Measurements from ENCODE around the gene OXA1L.

OXA1L gene

GRCh38 chr14:22813145-22813544 is 46.7 kb downstream of the OXA1L start:
- FAIRE-seq: no peak
- TF ChIP-seq, protein P1, sequence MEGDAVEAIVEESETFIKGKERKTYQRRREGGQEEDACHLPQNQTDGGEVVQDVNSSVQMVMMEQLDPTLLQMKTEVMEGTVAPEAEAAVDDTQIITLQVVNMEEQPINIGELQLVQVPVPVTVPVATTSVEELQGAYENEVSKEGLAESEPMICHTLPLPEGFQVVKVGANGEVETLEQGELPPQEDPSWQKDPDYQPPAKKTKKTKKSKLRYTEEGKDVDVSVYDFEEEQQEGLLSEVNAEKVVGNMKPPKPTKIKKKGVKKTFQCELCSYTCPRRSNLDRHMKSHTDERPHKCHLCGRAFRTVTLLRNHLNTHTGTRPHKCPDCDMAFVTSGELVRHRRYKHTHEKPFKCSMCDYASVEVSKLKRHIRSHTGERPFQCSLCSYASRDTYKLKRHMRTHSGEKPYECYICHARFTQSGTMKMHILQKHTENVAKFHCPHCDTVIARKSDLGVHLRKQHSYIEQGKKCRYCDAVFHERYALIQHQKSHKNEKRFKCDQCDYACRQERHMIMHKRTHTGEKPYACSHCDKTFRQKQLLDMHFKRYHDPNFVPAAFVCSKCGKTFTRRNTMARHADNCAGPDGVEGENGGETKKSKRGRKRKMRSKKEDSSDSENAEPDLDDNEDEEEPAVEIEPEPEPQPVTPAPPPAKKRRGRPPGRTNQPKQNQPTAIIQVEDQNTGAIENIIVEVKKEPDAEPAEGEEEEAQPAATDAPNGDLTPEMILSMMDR (IDR thresholded peaks at IDR 0.05; ENCODE audit: insufficient read depth, missing control alignments): no peak
- no peak for DNase-seq (ENCODE audit: insufficient read length, low spot score)

- DNase-seq (ENCODE audit: insufficient read length, low spot score) (no peak), FAIRE-seq (no peak)
- TF ChIP-seq, protein P1 (IDR thresholded peaks at IDR 0.05; ENCODE audit: insufficient read depth, missing control alignments): no peak
Measured at GRCh38 chr14:22814373-22814772, 47.9 kb downstream of the OXA1L start.

GRCh38 chr14:22814941-22815713 is 48.6 kb downstream of the OXA1L start, which contains the start of gene SLC7A7:
SLC7A7 (minus strand) TSS chr14:22815435; CDS start chr14:22813398, 2,037 bp downstream.
- DNase-seq (ENCODE audit: insufficient read length, low spot score) (no peak), FAIRE-seq (no peak)
- TF ChIP-seq, protein P1 (IDR thresholded peaks at IDR 0.05; ENCODE audit: insufficient read depth, missing control alignments): no peak

DNA sequence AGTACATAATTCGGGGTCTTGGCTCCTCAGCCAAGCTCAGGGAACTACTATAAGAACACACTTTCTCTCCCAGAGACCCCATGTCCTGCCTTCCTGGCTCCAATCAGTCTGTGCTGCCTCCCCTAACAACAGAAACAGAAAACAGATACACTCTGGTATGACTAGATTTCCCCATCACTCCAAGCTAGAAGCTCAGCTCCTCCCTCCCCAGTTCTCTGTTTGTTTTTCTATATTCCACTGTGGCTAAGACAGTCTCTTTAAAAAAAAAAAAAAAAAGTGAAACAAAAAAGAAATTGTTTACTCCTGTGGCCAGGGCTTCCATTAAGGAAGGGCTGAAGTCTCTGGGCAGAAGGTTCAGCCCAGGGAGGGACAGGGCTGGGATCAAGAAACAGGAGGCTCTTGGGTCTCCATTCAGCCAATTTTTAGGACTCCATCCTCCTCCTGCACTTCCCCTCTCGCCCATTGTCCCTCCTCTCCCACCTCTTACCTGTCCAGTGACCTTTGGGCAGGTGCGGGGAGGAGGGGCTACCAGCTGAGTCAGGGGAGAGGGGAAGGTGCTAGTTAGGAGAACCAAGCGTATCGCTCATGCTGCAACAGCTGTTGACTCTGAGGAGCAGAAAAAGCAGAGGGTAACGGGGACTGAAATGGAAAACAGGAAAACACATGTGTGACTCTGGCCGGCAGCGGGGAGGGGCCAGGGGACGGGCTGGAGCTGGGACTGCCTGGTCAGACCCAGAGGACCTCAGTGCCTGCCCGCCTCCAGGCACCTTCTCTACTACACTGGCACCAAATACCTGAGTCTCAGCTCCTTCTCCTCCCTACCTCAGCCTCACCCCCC is 52.9 kb downstream of the OXA1L start:
- no peak for DNase-seq (ENCODE audit: insufficient read length, low spot score)
- no peak for FAIRE-seq

DNA sequence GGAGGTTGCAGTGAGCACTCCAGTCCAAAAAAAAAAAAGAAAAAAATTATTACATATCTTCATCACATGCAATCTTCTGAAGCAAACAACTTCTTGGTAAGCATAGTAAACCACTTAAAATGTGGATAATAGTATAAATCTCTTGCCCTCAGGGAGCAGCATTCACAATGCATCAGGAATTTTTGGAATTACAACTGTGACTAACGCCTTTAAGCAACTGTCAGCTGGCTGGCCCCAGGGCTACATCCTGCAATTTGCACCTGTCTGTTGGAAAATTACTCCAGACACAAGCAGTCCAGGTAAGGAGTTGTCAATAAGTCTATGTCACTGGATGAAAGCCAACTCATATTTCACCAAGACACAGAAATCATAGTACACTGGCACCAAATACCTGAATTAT is 54.2 kb downstream of the OXA1L start:
- no peak for DNase-seq (ENCODE audit: insufficient read length, low spot score)
- FAIRE-seq: no peak
- TF ChIP-seq, protein P1 (IDR thresholded peaks at IDR 0.05; ENCODE audit: insufficient read depth, missing control alignments): no peak

More for the DNA sequence above, 52.9 kb downstream of the OXA1L start:
- TF ChIP-seq, protein P1 (IDR thresholded peaks at IDR 0.05; ENCODE audit: insufficient read depth, missing control alignments): no peak

DNA sequence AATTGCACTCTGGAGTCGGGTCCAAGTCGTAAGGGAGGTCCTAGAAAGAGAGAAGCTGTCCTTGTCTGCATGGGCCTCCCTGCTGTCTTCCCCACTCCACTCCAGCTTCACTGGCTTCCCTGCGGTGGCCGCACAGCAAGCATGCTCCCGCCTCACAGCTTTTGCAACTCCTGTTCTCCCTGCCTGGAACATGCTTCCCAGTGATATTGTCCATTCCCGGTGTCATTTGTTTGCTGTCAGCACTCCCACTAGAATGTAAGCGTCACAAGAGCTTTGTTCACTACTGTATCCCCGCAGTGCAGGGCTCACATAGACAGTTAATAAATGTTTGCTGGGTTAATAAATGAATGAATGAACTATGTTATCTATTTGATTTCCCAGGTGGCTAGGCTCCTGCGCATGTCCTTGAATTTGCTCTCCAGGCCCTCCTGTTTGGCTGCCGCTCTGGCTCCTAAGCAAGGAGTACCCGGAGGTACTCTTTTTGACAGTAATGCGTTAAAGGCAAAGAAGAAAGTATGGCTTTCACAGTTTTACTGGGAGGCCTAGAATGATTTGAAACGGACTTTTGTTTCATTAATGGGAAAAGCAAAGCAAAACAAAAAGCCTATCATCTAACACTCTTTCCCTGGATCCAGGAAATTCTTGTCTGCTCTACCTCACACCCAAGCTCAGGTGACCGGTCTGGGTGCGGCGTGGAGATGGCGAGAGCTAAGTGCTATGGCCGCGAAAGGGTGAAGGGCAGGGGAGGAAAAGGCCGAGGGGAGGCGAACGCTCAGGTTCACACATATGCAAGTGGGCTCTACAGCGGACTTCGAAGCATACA is 54.9 kb downstream of the OXA1L start:
- FAIRE-seq (no peak), DNase-seq (ENCODE audit: insufficient read length, low spot score) (no peak)
- TF ChIP-seq, protein P1 (IDR thresholded peaks at IDR 0.05; ENCODE audit: insufficient read depth, missing control alignments): no peak

Measured in D721Med (cell line).